ENCODE results near the gene ZNF451.

DNA sequence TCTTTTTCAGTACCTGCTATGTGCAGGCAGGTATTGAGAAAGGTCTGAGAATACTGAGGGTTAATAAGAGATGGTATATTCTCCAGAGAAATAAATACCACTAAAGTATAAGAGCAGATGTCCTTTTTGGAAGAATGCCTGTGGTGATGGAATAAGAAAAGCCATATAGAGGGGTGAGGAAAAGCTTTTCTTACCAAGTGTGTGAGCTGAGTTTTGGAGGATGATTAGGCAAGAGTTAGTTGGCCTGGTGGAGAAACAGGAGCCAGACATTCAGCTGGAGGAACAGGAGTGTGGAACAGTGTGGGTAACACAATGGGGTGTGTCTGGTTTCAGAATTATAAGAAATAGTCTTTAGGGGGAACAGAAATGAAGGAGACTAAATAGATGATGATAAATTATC lies 19.9 kb downstream of the ZNF451 start:
- TF ChIP-seq CTCF (IDR thresholded peaks at IDR 0.05; ENCODE audit: poor library complexity, severe bottlenecking) (no peak), POLR2AphosphoS5 (IDR thresholded peaks at IDR 0.05) (no peak), EZH2 (IDR thresholded peaks at IDR 0.05; ENCODE audit: borderline replicate concordance, insufficient read depth, low read length, poor library complexity, severe bottlenecking) (no peak)
- TF ChIP-seq, protein P1, sequence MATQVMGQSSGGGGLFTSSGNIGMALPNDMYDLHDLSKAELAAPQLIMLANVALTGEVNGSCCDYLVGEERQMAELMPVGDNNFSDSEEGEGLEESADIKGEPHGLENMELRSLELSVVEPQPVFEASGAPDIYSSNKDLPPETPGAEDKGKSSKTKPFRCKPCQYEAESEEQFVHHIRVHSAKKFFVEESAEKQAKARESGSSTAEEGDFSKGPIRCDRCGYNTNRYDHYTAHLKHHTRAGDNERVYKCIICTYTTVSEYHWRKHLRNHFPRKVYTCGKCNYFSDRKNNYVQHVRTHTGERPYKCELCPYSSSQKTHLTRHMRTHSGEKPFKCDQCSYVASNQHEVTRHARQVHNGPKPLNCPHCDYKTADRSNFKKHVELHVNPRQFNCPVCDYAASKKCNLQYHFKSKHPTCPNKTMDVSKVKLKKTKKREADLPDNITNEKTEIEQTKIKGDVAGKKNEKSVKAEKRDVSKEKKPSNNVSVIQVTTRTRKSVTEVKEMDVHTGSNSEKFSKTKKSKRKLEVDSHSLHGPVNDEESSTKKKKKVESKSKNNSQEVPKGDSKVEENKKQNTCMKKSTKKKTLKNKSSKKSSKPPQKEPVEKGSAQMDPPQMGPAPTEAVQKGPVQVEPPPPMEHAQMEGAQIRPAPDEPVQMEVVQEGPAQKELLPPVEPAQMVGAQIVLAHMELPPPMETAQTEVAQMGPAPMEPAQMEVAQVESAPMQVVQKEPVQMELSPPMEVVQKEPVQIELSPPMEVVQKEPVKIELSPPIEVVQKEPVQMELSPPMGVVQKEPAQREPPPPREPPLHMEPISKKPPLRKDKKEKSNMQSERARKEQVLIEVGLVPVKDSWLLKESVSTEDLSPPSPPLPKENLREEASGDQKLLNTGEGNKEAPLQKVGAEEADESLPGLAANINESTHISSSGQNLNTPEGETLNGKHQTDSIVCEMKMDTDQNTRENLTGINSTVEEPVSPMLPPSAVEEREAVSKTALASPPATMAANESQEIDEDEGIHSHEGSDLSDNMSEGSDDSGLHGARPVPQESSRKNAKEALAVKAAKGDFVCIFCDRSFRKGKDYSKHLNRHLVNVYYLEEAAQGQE (IDR thresholded peaks at IDR 0.05; ENCODE audit: borderline replicate concordance), result no peak

All from neural cell (in vitro differentiated cells).